ENCODE results near the gene LRIT1.

LRIT1 gene

DNA sequence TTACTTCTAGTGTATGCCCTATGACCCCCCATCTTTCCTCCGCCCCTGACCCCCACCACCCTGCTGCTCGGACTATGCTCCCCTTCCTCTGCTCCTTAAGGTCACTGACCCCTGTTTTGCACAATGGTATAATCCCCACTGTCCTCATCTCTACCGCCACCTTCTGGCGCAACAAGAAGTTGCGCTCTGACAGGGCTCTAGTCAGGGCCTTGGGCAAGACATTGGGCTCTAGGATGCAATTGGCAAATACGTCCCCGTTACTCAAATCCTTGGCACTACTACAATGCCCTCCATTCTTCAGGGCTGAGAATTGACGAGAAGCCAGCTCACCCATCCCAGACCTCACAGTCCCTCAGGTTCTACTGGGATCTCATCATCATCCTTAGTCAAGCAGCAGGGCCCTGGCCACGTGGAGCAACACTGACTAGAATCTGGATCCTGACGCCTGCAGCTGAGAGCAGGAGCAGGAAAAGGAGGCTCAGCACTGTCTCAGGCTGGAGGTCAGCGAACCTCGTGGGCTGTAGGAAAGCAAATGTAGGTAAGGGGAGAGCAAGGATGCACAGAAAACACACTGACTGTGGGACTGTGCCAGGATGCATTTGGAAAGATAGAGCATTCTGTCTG is 26.6 kb downstream of the LRIT1 start:
- DNase-seq (ENCODE audit: insufficient read length, low spot score) = no peak
- no peak for FAIRE-seq
- no peak for TF ChIP-seq POLR2A (IDR thresholded peaks at IDR 0.05; ENCODE audit: low read depth, low read length)

DNA sequence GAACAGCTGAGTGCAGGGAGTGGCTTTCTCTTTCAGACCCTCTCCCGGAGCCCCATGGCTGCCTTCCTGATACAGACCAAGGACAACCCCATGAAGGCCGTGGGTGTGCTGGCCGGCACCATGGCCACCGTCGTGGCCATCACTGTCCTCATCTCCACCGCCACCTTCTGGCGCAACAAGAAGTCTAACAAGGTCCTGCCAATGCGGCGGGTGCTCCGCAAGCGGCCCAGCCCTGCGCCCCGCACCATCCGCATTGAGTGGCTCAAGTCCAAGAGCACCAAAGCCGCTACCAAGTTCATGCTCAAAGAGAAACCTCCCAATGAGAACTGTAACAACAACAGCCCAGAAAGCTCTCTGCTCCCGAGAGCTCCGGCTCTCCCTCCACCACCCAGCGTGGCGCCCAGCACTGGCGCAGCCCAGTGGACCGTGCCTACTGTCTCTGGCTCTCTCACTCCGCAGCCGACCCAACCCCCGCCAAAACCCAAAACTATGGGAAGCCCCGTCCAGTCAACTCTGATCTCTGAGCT is 27.2 kb downstream of the LRIT1 start:
- no peak for TF ChIP-seq POLR2A (IDR thresholded peaks at IDR 0.05; ENCODE audit: low read depth, low read length)
- no peak for DNase-seq (ENCODE audit: insufficient read length, low spot score)
- no peak for FAIRE-seq

DNA sequence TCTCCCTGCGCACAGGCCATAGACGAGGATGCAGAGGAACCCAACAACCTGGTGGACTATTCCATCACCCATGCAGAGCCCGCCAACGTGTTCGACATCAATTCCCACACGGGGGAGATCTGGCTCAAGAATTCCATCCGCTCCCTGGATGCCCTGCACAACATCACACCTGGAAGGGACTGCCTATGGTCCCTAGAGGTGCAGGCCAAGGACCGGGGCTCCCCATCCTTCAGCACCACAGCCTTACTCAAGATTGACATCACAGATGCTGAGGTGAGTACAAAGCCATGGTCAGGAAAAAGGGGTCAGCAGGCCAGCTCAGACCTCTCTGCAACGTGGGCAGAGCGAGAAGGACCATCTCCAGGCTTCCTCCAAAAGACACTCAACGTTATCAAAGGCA is 28.3 kb downstream of the LRIT1 start:
- no peak for DNase-seq (ENCODE audit: insufficient read length, low spot score)
- FAIRE-seq = no peak
- TF ChIP-seq POLR2A (IDR thresholded peaks at IDR 0.05; ENCODE audit: low read depth, low read length) = no peak

DNA sequence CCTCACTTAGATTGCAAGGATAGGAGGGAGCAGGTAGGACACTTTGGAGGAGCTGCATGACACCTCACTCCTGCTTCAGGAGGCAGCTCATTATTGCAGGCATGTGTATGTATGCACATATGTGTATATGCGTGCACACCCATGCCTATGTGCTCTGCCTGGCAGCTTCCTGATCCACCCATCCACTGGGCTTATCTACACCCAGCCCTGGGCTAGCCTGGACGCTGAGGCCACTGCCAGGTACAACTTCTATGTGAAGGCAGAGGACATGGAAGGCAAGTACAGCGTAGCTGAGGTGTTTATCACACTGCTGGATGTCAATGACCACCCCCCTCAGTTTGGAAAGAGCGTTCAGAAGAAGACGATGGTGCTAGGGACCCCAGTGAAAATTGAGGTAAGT is 29.3 kb downstream of the LRIT1 start:
- TF ChIP-seq POLR2A (IDR thresholded peaks at IDR 0.05; ENCODE audit: low read depth, low read length) = no peak
- FAIRE-seq (no peak), DNase-seq (ENCODE audit: insufficient read length, low spot score) (no peak)

DNA sequence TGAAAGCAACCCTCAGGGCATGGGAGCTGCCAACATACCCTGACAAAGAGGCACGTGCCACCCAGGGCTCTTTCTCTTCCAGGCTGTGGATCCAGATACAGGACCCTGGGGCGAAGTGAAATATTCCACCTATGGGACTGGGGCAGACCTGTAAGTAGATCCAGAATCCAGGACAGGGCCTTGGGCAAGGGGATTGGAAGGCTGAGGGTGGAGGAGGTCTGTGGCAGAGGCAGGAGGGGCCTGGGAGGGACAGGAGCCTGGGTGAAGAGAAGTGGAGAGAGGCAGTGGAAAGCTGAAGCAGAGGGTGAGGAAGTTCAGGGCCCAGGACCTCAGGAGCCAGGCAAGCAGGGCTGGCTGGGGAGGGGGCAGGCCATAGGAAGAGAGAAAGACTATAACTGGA is 29.8 kb downstream of the LRIT1 start:
- TF ChIP-seq POLR2A (IDR thresholded peaks at IDR 0.05; ENCODE audit: low read depth, low read length) = no peak
- FAIRE-seq (no peak), DNase-seq (ENCODE audit: insufficient read length, low spot score) (no peak)

DNA sequence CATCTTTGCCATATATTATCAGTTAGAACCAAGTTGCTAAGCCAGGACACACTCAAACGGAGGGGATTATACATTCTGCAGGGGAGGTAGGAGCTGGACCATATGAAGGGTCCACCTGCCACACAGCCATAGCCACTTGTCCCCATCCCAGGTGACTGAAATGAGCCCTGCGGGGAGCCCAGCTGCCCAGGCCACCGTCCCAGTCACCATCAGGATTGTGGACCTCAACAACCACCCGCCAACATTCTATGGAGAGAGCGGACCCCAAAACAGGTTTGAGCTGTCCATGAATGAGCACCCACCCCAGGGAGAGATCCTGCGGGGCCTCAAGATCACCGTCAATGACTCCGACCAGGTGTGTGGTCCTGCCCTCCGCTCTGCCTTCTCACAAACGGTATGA is 33.3 kb downstream of the LRIT1 start:
- no peak for FAIRE-seq
- no peak for DNase-seq (ENCODE audit: insufficient read length, low spot score)
- TF ChIP-seq POLR2A (IDR thresholded peaks at IDR 0.05; ENCODE audit: low read depth, low read length) = no peak

DNA sequence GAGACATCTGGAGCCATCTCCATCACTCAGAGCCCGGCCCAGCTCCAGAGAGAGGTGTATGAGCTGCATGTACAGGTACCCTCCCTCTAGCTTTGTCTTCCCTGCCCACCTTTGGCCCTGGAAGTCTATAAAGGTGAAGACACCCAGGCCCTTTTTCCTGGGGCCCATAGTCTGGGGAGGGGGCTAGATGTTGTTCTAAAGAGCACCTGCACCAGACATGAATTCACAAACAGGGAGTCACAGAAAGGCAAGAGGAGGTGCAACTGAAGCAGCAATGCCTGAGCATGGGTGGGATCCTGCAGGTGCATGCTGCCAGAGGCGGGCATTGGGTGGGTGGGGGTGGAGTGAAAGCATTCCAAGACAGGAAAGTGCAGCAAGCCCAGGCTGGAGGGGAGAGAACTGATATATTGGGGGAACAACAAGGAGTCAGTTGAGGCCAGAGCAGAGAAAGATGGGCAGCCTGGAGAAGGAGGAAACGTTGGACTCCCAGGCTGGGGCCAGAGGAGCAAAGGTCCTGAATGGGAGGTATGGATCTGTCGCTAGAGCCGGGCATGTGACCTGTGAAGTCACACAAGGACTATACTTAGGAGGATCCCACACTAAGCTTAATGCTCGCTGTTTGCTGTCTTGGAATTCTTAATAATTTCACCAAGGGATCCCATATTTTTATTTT is 35.4 kb downstream of the LRIT1 start:
- TF ChIP-seq POLR2A (IDR thresholded peaks at IDR 0.05; ENCODE audit: low read depth, low read length) = no peak
- DNase-seq (ENCODE audit: insufficient read length, low spot score) (no peak), FAIRE-seq (no peak)

DNA sequence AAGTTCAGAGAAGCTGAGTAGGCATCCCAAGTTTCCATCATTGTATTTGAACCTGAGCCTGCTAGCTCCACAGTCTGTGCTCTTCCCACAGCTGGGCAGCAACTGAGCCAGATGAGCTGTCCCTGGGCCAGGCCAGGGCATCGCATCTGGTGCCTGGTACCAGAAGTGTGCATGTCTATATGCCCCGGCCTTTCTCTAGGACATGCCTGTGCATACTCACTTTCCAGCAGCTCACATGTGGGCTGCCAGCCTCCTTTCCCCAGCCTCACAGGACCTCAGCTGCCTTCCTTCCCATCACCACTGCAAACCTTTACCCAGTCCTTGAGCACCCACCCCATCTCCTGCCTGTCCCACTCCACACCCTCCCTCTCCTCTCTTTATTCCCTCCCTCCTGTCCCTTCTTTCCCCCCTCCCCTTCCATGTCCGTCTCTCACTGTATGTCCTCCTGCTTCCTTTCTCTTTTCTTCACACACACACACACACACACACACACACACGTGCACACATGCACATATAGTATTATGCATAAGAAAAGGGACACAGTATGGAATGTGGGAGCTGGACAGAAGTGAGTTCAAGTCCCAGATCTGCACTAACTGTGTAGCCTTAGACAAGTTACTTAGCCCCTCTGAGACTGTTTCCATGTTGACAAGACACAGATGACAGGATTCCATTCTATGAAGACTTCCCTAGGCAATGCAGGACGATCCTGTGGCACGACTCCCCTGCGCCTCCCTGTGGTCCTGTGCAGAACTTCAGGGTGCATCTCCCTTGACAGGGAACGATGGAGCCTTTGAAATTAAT is 36.1 kb downstream of the LRIT1 start:
- FAIRE-seq (peak; percentile 23), DNase-seq (ENCODE audit: insufficient read length, low spot score) (peak; percentile 81)
- TF ChIP-seq POLR2A (IDR thresholded peaks at IDR 0.05; ENCODE audit: low read depth, low read length) = no peak

DNA sequence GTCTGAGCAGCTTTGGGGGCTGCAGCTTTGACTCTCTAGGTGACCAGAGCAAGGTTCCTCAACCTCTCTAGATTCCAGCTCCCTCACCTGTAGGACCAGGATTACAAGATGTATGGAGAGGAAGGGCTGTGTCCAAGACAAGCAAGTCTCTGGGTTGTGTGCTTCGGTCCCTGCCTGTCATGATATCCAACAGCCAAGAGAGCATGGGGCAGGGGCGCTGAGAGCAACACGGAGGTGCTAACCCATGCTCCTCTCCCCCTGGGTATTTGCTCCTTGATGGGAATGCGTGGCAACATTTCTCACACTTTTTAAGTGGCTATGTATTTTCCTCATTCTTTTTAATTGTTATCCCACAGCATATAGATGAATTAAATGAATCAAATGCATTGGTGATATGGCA is 36.7 kb downstream of the LRIT1 start:
- no peak for TF ChIP-seq POLR2A (IDR thresholded peaks at IDR 0.05; ENCODE audit: low read depth, low read length)
- no peak for FAIRE-seq

DNA sequence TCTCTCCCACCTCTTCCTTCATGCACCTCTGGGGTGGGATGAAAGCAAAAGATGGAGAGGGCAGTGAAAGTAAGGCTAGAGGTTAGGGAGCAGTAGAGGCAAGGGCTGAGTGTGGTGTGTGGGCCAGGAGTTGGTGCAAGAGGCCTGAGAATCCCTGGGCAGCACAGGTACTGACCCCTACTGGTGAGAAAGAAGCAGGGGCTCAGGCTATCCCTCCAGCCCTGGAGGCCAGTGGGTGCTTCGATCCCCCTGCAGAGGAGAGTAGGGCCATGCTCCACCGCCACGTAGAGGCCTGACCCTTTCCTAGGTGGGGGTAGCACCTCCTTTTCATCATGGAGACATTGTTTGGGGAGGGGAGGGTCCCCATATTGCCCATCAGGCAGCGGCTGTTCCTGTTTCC is 37.2 kb downstream of the LRIT1 start:
- no peak for FAIRE-seq
- no peak for TF ChIP-seq POLR2A (IDR thresholded peaks at IDR 0.05; ENCODE audit: low read depth, low read length)
- DNase-seq (ENCODE audit: insufficient read length, low spot score) = peak; percentile 41

More for the DNA sequence above, 36.7 kb downstream of the LRIT1 start:
- DNase-seq (ENCODE audit: insufficient read length, low spot score) = no peak

DNA sequence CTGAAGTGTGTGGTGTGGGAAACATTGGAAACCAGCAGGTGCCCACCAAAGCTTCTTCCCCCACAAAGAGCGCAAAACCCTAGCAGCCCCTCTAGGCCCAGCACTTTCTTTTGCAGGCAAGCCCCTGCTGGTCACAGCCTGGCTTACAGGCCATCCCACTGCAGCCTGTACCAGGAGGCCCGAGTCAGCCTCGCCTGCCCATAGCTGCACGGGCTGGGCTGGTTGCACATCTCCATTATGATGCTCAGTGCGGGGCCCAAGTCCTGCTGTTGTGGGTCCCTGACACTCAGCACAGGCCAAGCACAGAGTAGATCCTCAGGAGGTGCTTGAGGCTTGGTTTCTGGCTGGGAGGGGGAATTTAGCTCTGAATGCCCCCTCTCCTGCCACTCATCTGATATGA is 39.0 kb downstream of the LRIT1 start:
- no peak for TF ChIP-seq POLR2A (IDR thresholded peaks at IDR 0.05; ENCODE audit: low read depth, low read length)
- FAIRE-seq = no peak

DNA sequence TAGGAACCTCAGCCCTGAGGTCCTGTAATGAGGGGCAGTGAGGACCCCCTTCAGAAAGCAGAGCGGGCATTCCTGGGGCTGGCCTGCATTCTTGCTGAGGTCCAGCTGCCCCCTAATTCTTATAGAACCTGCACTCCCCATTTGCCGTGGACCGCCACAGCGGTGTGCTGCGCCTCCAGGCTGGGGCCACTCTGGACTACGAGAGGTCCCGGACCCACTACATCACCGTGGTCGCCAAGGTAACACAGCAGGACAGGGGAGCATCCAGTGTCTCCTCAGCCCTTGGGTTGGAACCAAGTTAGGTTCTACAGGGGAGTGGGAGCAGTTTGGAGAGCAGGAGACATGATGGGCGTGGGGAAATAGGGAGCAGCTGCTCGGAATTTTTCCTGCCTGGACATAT is 39.7 kb downstream of the LRIT1 start:
- no peak for TF ChIP-seq POLR2A (IDR thresholded peaks at IDR 0.05; ENCODE audit: low read depth, low read length)
- FAIRE-seq (no peak), DNase-seq (ENCODE audit: insufficient read length, low spot score) (no peak)

More for the DNA sequence above, 39.0 kb downstream of the LRIT1 start:
- no peak for DNase-seq (ENCODE audit: insufficient read length, low spot score)

DNA sequence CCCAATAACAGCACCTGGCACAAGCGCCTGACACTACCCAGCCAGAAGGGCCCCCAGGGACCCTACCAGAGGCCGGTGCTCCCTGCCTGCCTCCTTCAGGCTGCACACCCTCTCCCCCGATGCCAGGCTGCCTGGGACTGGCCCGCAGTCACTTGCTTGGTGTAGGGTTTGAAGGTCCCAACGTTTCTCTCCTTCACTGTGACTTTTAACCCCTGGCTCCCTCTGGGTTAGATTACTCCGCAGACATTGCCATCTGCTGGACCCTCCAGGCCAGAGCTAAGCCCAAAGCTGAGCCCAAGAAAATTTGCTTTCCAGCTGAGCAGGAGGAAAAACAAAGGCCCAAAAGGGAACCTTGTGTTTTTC is 40.1 kb downstream of the LRIT1 start:
- no peak for TF ChIP-seq POLR2A (IDR thresholded peaks at IDR 0.05; ENCODE audit: low read depth, low read length)
- DNase-seq (ENCODE audit: insufficient read length, low spot score) (no peak), FAIRE-seq (no peak)

DNA sequence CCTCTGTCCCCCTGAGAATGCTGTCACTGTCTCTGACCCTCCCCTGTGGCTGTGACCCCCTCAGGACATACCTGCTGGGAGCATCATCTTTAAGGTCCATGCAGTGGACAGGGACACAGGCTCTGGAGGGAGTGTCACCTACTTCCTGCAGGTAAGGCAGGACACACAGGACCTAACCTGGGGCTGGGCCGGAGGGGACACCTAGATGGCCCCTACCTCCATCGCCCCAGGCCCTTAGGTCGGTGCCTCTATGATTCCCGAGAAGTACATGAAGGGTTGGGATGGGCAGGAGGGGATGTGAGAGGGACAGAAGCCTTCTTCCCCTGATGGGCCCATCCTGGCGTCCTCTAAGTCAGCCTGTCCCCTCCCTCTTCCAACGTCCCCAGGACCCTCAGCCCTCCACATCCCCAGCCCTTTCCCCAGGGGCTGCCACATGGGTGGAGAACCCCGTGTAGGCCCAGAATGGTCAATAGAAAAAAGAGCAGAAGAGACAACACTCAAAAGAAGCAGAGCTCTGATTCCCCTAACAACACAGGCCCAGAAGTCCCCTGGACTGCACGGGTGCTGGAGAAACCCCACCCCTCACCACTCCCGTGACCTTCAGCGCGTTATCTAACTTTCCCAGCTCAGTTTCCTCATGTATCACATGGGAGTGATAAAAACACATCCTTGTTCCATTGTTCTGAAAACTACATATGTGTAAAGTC is 40.7 kb downstream of the LRIT1 start:
- no peak for FAIRE-seq
- TF ChIP-seq POLR2A (IDR thresholded peaks at IDR 0.05; ENCODE audit: low read depth, low read length) = no peak
- DNase-seq (ENCODE audit: insufficient read length, low spot score) = no peak
